Measurements from ENCODE around the gene CUEDC2.

DNA sequence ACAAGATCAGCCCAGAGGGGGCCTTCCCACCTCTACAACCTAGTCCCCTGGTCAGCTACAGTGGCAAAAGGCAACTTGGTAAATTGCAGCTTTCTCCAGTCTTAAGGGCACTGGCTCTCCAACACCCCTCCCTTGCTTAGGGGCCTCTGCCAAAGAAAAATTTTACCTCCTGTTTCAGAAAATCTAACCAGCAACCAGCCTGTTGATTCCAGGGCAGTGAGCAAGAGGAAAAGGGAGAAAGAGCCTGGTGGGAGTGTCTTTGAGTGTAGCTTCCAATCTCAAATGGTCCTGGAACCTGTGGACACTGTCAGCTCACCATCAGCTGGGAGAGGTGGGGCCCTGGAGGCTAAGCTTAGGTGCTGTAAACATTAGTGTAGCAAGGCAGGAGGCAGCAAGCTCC, 47.3 kb upstream of the CUEDC2 start:
- TF ChIP-seq CTCF (IDR thresholded peaks at IDR 0.05), result no peak
- TF ChIP-seq POLR2A (IDR thresholded peaks at IDR 0.05), result no peak
